Measurements from ENCODE around the gene SLC1A7.
A peak's percentile ranks its signal among the peaks of the same experiment; 100 is the strongest.
"Not testable (repeated sequence)": the region's sequence is repeated elsewhere in the genome, so short reads cannot be mapped to it uniquely, and the experiment has no call there.

The SLC1A7 gene

DNA sequence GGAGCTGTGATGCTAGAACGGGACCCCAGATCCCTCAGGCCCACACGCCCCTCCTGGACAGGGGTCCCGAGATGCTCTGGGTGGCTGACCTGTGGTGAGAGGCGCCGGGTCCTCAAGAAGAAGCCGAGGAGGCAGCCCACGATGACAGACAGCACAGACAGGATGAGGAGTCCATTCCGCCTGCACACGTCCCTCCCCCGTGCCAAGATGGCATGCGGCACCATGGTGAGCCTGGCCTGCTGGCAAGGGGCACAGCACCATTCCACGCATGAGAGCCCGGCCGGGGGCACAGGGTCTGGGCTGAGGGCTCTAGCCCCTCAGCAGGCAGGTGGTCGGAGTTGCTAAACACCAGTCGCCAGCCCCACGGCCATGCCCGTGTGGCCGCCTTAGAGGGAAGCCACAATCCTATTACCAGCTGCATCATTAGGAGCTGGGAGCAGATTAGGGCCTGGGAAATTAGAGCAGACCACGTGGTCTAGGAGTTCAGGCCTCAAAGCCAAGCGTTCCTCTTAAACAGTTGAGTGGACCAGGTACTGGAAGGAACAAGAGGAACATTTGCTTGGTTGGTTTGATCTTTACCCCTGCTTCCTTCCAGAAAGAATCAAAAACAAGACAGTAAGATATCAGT, at the start of gene SLC1A7:
Gene SLC1A7 (minus strand): TSS at position 413 of the 628 bp plus-strand sequence. CDS start 189 bp downstream, at position 224.
- DNase-seq (ENCODE audit: low read depth): no peak

DNA sequence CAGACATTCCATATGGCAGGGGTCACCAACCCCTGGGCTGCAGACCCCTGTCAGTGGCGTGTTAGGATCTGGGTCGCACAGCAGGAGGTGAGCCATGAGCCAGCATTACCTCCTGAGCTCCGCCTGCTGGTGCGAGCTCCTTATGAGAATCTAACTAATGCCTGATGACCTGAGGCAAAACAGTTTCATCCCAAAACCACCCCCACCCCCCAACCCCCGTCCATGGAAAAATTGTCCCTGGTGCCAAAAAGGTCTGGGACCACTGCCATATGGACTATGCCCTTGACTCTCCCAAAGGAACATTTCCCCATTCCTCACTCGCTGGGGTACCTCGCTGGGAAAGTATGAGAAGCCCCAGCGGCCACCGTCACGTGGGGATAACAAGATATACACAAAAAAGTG, 47.8 kb upstream of the SLC1A7 start:
- no peak for DNase-seq (ENCODE audit: low read depth)

DNA sequence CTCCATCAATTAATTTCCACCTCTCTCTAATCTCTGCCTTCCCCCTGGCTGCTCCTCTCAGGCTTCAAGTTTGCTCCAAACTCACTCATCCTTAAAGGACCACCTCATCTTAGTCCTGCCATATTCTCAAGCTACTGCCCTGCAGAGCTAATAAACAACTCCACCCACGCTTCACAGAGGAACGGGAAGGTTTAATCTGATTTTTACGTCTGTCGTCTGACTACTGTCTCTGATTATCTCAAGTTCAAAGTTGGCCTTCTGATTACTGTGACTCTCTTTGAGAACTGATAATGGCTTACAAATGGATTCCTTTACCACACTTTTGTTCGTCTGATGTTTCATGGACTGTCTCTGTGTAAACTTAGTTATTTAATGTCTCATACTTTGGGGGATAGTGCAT, 46.6 kb upstream of the SLC1A7 start:
- no peak for DNase-seq (ENCODE audit: low read depth)

DNA sequence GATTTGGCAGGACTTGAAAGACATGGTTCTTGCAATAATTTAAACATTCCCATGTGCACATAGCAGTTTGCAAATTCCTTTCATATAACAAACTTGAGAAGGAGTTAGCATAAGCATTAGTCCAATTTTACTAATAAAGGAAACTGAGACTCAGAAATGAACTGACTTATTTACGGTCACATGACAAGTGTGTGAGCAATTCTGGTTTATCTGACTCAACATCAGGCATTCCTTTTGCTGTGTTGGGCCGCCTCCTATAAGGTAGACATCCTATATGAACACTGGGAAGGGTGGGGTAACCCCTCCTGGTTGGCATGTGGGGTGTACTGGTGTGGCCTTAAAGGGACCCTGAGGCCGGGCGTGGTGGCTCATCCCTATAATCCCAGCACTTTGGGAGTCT, 45.7 kb upstream of the SLC1A7 start:
- DNase-seq (ENCODE audit: low read depth): no peak

DNA sequence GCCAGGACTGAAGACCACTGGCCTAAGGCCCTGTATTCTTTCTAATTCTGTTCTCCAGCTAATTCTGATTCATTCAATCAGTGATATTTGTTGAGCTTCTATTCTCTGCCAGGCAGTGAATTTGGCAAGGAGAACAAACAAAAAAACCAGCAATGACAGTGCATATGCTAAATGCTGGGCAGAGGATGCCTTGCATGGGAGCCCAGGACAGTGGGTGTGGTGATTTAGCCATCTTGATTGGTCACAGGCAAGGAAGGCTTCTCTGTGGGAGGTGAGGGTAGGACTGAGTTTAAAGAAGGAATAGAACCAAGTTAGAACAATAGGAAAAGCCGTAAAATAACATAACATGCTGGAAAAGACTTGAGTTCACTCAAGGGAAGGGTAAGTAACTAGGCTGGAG, 45.0 kb upstream of the SLC1A7 start:
- DNase-seq (ENCODE audit: low read depth): no peak

DNA sequence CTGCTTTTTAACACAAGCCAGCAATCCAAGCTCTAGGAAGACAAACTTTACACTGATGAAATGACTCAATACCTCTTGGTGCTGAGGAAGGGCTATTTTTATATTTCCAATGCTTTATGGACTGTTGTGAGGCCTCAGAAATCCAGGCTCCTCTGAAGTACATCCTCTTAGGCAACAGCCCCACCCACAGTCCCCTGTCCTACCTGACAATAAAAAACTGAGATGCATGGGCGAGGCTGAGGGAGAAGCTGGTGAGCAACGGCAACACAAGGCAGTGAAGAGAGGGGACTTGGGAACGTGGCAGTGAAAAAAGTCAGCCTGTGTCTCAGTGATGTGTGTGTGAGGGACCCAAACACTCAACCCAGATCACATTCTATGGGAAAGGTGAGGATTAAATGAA, 44.1 kb upstream of the SLC1A7 start:
- no peak for DNase-seq (ENCODE audit: low read depth)

DNA sequence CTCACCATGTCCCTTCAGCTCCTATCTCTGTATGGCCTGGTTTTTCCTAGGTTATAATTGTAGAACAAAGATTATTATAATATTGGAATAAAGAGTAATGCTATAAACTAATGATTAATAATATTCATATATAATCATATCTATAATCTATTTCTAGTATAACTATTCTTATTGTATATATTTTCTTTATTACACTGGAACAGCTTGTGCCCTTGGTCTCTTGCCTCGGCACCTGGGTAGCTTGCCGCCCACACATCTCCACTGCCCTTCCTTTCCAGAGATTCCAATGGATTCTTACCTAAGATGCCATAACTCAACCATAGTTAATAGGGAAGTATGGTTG, 43.5 kb upstream of the SLC1A7 start:
- not testable (repeated sequence) for DNase-seq (ENCODE audit: low read depth)

DNA sequence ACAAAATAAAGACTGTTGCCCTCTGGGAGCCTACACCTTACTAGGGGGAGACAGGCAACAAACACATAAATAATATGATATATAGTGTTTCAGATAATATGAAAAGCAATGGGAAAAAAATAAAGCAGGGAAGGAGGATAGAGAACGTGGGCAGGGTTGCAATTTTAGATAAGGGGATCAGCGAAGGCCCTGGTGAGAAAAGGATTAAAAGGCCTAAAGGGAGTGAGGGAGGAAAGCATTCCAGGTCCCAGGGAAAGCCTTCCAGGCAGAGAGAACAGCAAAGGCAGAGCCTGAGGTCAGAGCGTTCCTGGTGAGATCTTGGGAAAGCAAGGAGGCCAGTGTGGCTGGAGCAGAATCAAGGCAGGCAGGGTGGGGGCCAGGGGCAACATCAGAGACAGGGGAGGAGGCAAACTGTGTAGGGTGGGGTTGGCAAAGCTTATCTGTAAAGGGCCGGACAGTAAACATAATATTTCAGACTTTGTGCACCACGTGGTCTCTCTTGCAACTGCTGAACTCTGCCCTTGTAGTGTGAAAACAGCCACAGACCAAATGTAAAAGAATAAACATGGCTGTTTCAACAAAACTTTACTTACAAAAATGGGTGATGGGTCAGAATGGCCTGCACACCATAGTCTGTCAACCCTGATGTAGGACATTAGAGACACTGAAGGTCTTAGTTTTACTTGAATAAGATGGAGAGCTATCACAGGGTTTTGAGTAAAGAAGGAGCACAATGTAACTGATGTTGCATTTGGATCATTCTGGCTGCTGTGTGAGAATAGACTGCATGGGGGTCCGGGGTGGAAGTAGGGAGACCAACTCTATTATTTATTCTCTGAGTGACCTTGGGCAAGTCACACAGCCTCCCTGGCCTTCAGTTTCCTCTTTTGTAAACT, 40.9 kb upstream of the SLC1A7 start:
- DNase-seq (ENCODE audit: low read depth): no peak

DNA sequence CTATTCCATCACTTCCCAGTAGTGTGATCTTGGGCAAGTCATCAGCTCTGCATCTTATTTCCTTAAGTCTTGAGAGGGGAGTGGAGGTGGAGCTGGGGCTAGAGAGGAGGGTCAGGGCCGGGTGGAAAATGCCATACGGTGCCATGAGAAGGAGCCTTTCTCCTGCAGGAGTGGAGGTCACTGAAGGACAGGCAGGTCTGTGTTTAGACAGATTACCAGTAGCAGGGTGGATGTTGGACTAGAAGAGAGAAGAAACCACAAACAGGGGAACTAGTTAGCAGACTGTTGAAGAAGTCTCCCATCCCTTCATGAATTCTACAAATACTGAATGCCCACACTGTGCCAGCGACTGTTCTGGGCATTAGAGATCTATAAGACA, 40.3 kb upstream of the SLC1A7 start:
- no peak for DNase-seq (ENCODE audit: low read depth)

DNA sequence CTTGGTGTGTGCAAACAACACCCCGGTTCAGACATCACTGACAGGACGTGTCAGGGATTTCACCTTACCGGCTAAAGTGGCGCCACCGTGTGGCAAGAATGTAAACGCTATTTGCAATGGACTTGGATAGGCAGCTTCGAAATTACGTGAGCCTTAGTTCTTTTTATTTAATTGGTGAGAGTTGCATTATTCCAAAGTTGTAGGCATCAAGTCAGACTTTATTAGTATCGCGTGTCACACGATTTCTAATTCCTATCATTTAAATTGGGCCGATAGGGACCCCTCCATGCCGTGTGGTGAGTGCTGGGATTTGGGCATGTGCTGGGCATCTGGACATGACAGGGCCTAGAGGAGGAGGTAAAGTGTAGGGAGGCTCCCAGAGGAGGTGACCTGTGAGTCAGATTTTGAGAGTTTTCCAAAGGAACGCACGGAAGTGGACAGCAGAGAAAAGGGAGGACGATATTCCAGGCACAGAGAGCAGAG, 39.7 kb upstream of the SLC1A7 start:
- DNase-seq (ENCODE audit: low read depth): peak; percentile 64

DNA sequence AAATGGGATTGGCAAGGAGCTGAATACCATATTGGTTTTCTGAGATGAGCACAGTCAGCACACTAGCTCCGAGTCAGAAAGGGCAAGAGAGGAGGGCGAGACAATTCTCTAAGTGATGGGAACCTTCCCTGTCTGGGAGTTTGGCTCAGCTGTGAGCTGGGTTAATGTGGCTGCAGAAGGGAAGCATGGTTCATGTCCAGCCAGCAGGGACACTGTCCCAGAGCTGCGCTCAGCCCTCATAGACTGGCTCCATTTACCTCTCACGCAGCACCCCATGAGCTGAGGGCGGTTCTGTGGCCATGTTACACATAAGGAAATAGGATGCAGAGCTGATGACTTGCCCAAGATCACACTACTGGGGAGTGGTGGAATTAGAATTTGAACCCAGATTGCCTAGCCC, 38.5 kb upstream of the SLC1A7 start:
- no peak for DNase-seq (ENCODE audit: low read depth)

DNA sequence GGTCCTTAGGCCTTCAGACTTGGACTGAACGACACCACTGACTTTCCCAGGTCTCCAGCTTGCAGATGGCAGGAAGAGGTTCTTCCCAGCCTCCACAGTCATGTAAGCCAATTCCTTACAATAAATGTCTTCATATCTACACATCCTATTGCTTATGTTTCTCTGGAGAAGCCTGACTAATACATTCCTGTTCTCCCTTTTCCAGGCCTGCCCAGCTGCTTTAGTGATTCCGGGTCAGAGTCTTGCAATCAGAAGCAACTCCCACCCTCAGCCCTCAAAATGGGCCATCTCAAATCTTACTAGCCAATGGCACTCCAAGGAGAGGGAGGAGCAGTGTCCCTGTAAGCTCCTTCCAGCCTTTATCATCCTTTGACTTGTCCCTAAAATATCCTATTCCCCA, 37.8 kb upstream of the SLC1A7 start:
- no peak for DNase-seq (ENCODE audit: low read depth)

DNA sequence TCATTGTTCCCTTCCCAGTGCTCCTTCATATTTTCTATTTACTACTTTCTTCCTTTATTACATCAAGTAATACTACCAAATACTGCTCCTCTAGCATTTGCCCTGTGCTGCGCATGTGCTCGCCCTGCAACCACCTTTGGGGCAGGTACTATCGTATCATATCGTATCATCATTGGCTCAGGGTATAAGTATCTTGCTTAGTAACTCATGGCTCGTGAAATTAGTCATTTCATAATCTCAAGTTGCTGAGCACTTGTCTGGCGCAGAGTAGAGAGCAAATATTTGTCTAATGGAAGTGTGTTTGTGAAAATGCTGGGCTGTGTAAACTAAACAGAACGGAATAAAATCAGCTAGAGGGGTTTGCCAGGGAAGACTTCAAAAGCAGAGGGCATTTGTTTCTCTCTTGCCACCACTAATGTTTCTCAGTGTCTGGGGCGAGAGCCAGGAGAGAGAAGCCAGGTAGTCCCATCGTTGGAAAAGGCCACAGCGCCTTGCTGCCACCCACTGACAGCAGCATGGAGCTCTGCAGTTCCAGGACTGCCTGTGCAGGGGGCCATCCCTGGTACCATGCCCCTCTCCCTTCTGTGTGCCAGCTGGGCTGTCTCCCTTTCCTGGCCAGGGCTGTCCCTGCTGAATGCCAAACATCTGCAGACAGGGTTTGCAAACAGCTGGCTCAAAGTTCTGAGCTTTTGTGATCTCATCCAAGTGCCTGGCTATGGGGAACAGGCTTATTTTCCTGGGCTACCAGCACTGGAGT, 34.2 kb upstream of the SLC1A7 start:
- no peak for DNase-seq (ENCODE audit: low read depth)

DNA sequence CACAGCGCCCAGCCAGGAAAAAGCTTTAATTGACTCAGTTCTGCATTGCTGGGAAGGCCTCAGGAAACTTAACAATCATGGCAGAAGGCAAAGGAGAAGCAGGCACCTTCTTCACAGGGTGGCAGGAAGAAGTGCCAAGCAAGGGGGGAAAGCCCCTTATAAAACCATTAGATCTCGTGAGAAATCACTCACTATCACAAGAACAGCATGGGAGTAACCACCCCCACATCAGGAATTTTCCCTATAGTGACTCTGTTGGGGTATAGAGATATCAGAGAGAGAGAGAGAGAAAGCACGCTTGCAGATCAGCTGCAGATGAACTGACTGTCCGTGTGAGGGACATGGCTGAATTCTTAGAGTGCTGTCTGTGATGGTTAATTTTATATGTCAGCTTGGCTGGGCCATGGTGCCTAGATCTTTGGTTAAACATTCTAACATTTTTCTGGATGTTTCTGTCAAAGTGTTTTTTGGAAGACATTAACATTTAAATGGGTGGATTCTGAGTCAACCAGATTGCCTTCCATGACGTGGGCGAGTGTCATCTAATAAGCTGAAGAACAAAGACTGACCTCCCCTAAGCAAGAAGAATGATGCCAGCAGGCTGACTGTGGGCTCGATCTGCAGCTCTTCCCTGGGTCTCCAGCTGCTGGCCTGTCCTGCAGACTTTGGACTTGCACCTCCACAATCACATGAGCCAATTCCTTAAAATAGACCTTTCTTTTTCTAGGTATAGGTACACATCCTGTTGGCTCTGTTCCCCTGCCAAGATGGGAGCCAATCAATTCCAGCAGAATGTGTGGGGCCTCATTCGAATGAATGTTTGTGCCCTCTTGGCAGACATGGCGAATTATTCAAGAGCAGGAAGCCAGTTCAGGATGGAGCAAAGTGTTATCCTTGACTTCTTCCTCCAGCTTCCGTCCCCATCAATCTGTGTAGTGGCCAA, 32.8 kb upstream of the SLC1A7 start:
- no peak for DNase-seq (ENCODE audit: low read depth)

DNA sequence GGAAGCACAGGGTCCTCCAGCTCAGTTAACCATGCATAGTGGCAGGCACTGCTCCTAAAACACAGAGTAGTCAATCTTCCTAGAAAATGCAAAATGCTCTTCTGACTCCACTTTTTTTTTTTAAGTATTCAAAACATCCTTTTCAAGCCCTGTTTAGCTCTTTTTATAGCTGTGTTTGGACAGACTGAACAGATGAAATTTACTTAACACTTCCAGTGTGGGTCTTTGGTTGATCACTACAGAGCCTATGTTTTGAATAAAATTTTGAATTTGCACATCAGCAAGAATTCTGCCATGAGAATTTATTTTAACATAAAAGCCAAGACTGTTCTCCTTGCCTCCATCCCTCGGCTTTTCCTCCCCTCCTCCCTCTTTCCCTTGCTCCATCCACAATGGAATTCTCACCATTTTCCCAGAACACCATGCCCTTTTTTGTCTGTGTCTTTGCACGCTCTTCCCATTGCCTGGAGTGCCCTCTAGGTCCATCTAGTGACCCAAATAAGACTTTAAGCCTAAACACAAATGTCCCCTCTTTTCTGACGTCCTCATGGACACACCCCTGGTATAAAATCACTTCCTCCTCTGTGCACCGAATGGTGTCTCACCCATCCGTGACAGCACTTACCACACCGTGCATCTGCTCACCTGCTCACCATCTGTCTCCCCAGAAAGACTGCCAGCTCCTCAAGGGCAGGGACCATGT, 30.1 kb upstream of the SLC1A7 start:
- DNase-seq (ENCODE audit: low read depth): peak; percentile 72

DNA sequence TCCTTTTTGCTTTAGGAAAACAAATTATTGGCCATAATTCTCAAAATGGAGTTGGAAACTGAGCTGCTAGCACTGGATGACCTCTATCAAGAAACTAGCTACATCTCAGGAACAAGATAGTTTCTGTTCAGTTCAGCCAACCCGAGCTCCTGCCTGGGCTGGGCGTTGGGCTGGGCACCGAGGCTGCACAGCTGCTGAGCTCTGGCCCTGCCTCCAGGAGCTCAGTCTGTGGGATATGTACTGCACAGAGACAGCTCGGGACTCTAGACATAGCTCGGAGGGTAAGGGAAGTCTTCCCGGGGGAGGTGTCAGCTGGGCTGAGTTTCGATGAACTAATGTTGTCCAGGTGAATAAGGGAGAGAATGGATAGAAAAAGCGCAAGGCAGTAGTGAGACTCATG, 24.5 kb upstream of the SLC1A7 start:
- DNase-seq (ENCODE audit: low read depth): no peak

DNA sequence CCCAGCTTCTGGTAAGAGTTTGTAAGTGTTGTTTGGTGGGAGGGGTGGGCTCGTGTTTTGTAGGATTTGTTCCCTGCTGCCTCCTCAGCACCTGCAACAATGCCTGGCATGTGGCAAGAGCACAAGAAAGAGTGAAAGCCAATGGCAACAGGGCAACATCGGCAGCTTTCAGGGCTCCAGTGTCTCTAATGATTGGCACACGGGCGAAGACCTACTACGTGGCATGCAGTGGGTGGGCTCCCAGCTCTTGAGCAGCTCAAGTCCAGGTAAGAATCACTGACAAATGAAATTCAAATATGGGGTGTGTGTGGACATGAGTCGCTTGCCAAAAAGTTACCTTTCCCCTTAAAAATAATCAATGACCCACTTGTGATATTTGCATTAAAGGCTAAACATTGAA, 23.9 kb upstream of the SLC1A7 start:
- DNase-seq (ENCODE audit: low read depth): no peak

DNA sequence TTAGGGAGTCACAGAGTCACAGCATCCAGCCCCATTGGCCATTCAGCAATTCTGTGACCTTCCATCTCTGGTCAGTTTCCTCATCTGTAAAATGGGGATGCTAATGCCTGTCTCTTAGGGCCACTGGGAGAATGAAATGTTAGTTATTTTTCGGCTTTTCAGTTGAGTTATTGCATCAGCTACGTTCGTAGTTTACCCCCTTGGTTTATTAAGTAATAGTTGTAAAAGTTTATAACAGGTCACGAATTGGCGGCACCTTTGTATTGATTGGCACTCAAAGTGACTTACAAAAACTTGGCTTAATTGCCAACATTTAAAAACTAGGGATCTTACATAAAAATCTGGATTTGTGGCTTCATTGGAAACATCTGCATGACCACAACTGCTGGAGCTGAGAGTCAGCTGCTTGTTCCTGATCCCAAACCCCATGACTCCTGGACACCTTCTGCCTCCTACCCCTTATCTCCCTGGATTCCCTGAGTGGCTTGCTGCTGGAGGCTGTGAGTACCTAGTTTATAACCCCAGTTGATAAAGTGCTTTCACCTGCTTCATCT, 23.0 kb upstream of the SLC1A7 start:
- DNase-seq (ENCODE audit: low read depth): no peak

DNA sequence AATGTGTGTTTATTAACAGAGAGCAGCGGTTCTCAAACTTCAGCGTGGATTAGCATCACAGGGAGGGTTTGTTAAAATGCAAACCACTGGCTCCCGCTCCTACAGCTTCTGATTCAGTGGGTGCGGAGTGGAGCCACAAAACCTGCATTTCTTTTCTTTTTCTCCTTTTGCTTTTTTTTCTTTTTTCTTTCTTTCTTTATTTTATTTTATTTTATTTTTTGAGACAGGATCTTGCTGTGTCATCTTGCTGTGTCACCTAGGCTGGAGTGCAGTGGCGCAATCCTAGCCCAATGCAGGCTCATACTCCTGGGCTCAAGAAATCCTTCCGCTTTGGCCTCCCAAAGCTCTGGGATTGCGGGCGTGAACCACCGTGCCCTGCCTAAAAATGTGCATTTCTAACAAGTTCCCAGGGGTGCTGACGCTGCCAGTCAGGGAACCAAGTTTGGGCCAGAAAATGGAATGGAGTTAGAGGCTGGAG, 20.9 kb upstream of the SLC1A7 start:
- no peak for DNase-seq (ENCODE audit: low read depth)

DNA sequence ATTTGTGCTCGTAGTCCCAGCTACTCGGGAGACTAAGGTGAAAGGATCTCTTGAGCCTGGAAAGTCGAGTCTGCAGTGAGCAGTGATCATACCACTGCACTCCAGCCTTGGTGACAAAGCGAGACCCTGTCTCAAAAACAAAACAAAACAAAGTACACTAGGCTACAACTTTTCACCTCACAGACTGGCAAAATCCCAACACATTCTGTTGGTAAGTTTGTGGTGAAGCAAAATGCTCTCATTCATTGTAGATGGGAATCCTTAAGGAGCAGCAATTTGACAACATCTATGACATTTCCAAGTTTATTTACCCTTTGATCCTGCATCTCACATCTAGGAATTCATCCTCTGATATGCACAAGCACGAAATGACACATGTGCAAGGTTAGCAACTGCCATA, 20.2 kb upstream of the SLC1A7 start:
- no peak for DNase-seq (ENCODE audit: low read depth)

DNA sequence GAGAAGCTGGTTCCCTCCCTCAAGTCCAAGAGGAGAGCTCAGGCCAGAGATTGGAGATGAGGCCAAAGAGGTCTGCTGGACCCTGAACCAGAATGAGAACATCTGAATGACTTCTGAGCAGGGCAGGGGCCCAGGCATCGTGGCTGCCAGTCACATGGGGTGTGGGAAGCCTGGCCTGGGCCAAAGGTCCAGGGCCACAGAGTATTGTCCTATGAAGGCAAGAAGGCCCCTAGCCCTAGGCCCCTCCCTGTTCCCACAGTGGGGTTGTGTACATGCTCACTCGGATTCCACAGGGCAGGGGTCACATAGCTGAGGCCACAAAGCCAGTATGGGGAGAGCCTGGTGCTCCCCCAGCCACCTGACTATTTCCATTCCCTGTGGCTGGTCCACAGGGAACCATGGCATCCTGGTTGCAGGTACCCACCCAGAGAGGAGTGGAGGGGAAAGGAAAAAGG, 18.5 kb upstream of the SLC1A7 start:
- DNase-seq (ENCODE audit: low read depth): no peak
